Neutrophil (primary cell): ENCODE data around the gene C2orf78.

ENCODE experiments used
- H3K27ac ChIP-seq: fragments of 200-600 bp; sonication (generic); 2 replicates; pipeline ENCODE4 v1.5.1; 2016; ENCODE audit warnings: mild to moderate bottlenecking, moderate library complexity
- H3K27me3 ChIP-seq: fragments of 200-600 bp; sonication (generic); 2 replicates; pipeline ENCODE4 v1.6.0; 2016; ENCODE audit warnings: mild to moderate bottlenecking
- H3K36me3 ChIP-seq: fragments of 200-600 bp; sonication (generic); 2 replicates; pipeline ENCODE4 v1.5.1; 2017
- H3K4me1 ChIP-seq, 2 experiments: fragments of 200-600 bp in 1 of 2; sonication (generic) in 1 of 2; 1 replicate in 1 of 2; 2 replicates in 1 of 2; pipeline versions ENCODE4 v1.5.1 to v1.6.1; 2013 to 2016; ENCODE audit warnings: low read depth in 1 of 2, low read length in 1 of 2, mild to moderate bottlenecking in 1 of 2, moderate library complexity in 1 of 2; ENCODE audit not compliant: control insufficient read depth in 1 of 2, insufficient read depth in 1 of 2
- H3K4me3 ChIP-seq, 2 experiments: fragments of 200-600 bp in 1 of 2; sonication (generic) in 1 of 2; 1 replicate in 1 of 2; 2 replicates in 1 of 2; pipeline ENCODE4 v1.5.1; 2013 to 2016; ENCODE audit warnings: low read depth in 1 of 2, low read length in 1 of 2, mild to moderate bottlenecking in 1 of 2, moderate library complexity in 1 of 2
- H3K9me3 ChIP-seq: fragments of 200-600 bp; sonication (generic); 2 replicates; pipeline ENCODE4 v1.5.1; 2016
- TF ChIP-seq, protein P1 (sequence below): fragments of 200-600 bp; sonication (generic); IDR thresholded peaks from 2 replicates; pipeline ENCODE4 v1.5.1; 2016; ENCODE audit warnings: antibody characterized with exemption

The C2orf78 gene

DNA sequence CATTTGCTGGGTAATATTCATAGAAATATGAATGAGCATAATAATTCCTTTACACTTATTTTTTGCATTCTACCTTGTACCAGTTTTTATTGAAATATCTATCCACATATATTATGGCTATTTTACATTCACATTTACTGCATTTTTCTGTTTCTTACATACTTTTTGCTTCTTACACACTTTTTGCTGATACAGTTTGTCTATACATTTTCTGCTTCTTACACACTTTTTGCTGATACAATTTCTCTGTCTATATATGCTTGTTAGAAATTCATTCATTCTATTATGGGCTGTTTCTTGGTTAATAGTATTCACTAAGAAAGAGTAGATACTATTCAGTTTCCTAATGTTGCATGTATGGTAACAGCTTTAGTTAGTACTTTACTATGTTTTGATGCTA is 27.9 kb downstream of the C2orf78 start:
- no peaks in the 10 kb centered on the region for H3K4me1 ChIP-seq
- H3K9me3 ChIP-seq: no peaks in the 10 kb centered on the region
- no peak overlapping the region for H3K4me3 ChIP-seq
- no peaks in the 10 kb centered on the region for H3K36me3 ChIP-seq
- TF ChIP-seq, protein P1, sequence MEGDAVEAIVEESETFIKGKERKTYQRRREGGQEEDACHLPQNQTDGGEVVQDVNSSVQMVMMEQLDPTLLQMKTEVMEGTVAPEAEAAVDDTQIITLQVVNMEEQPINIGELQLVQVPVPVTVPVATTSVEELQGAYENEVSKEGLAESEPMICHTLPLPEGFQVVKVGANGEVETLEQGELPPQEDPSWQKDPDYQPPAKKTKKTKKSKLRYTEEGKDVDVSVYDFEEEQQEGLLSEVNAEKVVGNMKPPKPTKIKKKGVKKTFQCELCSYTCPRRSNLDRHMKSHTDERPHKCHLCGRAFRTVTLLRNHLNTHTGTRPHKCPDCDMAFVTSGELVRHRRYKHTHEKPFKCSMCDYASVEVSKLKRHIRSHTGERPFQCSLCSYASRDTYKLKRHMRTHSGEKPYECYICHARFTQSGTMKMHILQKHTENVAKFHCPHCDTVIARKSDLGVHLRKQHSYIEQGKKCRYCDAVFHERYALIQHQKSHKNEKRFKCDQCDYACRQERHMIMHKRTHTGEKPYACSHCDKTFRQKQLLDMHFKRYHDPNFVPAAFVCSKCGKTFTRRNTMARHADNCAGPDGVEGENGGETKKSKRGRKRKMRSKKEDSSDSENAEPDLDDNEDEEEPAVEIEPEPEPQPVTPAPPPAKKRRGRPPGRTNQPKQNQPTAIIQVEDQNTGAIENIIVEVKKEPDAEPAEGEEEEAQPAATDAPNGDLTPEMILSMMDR: no peak
- no peak overlapping the region for H3K27ac ChIP-seq
- H3K27me3 ChIP-seq: no peaks in the 10 kb centered on the region

DNA sequence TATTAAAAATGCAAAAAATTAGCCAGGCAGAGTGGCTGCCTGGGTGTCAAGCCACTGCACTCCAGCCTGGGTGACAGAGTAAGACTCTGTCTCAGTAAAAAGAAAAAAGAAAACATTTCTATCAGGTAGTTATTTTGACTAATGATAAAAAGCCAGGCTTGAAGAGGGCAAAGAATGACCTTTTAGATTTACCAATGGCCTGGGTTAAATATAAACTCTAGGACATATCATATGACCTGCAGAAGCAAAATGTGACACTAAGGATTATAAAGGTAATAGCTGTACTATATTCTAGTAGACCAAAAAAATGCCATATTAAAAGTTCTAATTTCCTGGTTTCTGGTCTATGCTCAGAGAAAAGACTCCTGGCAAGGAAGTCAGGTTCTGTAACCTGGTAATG is 28.7 kb downstream of the C2orf78 start:
- H3K27me3 ChIP-seq: no peaks in the 10 kb centered on the region
- TF ChIP-seq, protein P1: no peak
- H3K4me3 ChIP-seq: no peak overlapping the region
- no peaks in the 10 kb centered on the region for H3K36me3 ChIP-seq
- H3K4me1 ChIP-seq: no peaks in the 10 kb centered on the region
- H3K27ac ChIP-seq: no peak overlapping the region
- H3K9me3 ChIP-seq: no peaks in the 10 kb centered on the region

DNA sequence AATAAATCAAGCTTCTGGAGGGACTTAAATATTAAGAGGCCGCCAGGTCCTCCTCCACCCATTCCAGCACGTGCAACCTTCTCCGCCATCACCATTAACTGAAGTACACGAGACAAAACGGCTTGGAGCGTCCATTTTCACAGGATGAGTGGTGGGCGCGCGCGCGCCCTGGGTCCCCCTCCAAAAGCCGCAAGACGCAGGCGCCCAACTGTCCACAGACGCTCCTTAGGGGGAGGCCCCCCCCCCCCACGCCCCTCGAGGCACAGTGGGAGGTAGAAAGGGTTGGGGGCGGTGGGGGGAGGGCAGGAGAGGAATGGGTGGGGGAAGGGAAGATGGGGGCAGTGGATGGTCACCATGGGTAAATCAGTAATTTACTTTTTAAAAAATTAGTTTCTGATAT is 34.3 kb downstream of the C2orf78 start:
- Histone ChIP-seq H3K27ac (no peak overlapping the region), H3K4me1 (no peaks in the 10 kb centered on the region), H3K27me3 (peaks cover 4% of the 10 kb centered on the region), H3K9me3 (no peaks in the 10 kb centered on the region), H3K36me3 (no peaks in the 10 kb centered on the region), H3K4me3 (no peak overlapping the region)
- TF ChIP-seq, protein P1: no peak

DNA sequence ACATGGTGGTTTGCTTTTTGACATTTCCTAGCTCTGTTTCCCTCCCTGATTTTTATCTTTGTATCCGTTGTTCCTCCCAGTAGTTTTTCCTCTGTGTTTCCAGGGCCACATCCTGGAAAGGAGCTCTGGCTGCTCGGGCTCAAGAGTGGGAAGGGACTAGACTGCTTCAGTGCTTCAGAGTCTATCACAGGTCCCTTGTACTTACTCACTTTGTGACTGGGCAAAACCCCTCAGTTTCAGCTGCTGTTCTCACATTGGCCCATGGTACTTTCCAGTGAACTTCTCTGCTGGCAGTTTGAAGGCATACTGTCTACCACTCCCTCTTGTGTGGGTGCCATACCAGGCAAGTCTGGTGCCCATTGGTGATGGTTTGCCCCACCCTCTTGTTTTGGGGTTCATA is 37.2 kb downstream of the C2orf78 start:
- H3K36me3 ChIP-seq: no peaks in the 10 kb centered on the region
- TF ChIP-seq, protein P1: no peak
- no peak overlapping the region for H3K27ac ChIP-seq
- H3K4me1 ChIP-seq: no peaks in the 10 kb centered on the region
- H3K27me3 ChIP-seq: peaks cover 4% of the 10 kb centered on the region
- no peak overlapping the region for H3K4me3 ChIP-seq
- H3K9me3 ChIP-seq: no peaks in the 10 kb centered on the region

DNA sequence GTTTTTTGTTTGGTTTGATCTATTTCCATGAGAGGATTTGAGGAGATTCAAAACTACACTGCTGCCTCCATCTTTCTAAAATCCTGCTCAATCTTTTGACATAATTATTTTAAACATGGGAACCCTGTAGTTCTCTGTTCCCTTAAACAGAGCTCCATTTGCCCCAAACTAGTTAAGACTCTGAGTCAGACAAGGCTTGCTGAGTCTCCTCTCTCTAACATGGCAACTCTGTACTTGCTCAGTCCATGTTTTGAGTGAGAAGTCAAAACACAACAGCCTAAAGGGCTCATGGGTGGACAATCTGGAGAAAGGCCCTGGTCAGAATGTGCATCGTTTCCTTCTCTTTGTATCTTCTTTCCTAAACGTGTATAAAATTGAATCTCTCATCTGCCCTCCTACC is 37.7 kb downstream of the C2orf78 start:
- Histone ChIP-seq H3K27me3 (peaks cover 4% of the 10 kb centered on the region), H3K4me3 (no peak overlapping the region), H3K9me3 (no peaks in the 10 kb centered on the region), H3K4me1 (no peaks in the 10 kb centered on the region), H3K27ac (no peak overlapping the region), H3K36me3 (no peaks in the 10 kb centered on the region)
- TF ChIP-seq, protein P1: no peak

DNA sequence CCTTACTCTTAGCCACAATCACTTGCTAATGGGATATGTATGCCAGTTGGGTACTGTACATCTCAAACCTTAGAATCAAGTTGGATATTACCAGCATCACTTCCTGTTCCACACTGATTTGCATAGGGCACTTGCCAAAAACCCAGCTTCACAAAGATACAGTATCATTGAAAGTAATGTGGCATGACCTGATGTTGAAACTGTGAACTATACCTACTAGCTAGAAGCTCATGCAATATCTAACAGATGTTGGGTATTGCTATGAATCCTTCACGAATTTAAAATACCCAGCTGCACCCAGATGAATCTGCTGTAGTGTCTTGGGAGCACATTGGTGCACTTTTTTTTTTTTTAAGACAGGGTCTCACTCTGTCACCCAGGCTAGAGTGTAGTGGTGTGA is 38.3 kb downstream of the C2orf78 start:
- Histone ChIP-seq H3K9me3 (no peaks in the 10 kb centered on the region), H3K4me3 (no peak overlapping the region), H3K36me3 (no peaks in the 10 kb centered on the region), H3K27ac (no peak overlapping the region), H3K27me3 (peaks cover 4% of the 10 kb centered on the region), H3K4me1 (no peaks in the 10 kb centered on the region)
- TF ChIP-seq, protein P1: no peak
